HG02678 (cell line): Measurements from ENCODE around the gene SMOC1.

Experiments used
- ATAC-seq: cut with Tn5 transposase; IDR thresholded peaks from one replicate; pipeline ENCODE4 v1.9.1; 2021; ENCODE audit warnings: mild to moderate bottlenecking, moderate library complexity; ENCODE audit not compliant: unreplicated experiment

SMOC1 gene

DNA sequence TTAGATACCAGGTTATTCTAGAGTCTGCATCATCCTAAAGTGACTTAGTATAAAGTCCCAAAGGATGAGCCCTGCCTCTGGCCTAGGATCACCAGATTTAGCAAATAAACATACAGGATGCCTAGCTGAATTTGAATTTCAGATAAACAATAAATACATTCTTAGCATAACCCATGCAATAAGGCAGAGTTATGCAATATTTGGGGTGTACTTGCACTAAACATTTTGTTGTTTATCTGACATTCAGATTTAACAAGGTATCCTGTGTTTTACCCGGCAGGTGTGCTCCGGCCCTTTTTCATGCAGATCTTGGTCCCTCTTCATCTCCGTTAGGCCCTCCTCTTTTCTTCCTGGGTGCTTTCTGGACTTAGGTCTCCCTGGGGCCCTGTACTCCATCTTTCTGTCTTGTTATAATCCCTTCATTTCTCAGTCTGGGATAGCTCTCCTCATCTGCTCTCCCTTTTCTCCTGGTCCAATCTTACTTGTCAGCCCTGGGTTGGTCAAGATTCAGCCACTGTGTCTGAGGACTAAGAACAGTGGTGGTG, 18.1 kb upstream of the SMOC1 start:
- no peak for ATAC-seq

DNA sequence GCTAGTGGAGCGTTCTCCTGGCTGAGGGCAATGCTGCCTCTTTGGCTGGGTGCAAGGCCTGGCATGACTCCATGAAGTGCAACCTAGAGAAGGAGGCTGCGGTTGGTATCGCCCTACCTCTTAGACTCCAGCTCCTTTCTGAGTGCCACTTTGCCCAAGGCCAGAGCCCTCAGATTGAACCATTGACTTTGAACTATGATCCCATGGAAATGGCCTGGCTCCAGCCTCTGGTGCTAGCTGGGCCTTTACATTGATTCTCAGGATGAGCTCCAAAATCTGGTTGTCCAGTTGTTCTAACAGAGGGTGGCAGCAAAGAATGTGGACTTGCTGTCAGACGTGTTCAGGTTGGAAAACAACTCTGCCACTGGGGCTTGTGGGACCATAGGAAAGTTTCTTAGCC, 16.1 kb upstream of the SMOC1 start:
- no peak for ATAC-seq

DNA sequence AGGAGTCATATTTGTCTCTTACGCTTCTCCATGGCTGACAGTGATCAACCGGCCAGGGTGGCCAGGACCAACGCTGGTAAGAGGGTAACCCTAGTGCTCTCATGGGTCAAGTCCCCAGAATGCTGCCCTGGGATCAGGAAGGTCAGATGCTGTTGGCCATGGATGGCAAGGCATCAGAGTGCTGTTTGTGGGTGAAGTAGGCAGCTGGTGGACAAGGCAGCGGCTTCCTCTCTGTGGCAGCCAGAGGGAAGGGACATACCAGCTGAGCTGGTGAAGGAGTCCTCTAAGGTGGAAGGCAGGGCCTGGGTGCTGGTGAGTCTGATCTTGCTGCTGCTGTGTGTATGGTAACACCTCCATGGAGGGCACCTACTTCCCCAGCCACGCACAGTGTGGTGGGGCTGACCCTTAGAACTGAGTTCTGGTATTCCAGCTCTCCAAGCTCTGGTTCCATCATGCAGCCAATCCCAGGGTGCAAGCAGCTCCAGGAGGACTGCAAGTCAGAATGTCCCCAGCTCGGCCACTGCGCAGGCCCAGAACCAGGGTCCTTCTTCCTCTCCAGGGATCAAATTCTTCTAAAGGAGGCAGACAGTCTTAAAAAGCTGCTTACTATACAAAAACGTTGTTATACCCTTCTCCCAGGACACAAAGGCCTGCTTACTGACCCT, 13.4 kb upstream of the SMOC1 start:
- ATAC-seq, result no peak

DNA sequence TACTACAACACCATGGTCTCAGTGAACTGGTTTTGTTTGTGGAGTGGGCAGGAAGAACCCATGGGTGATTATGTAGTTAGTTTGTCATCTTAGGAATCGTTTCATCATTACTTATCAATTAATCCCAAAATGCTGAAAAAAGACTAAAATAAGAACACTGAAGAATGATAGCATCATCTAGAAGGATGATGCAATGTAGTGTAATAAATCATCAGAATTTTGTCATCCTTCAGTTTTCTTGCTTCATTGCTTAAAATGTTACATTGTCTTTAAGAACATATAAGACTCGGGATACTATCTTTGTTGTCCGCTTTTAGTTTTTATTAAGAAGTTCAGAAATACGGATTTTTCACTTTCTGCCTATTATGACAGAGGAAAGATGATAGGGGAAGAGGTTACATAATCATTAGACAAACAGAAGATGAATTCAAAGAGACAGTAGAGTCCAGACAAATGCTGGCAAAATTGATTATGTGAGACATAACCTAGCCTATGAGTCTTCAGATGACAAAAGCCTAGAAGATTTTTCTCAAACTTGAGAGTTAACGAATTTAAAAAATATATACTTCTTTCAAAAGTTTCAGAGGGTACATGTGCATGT, 10.8 kb upstream of the SMOC1 start:
- ATAC-seq, result no peak

DNA sequence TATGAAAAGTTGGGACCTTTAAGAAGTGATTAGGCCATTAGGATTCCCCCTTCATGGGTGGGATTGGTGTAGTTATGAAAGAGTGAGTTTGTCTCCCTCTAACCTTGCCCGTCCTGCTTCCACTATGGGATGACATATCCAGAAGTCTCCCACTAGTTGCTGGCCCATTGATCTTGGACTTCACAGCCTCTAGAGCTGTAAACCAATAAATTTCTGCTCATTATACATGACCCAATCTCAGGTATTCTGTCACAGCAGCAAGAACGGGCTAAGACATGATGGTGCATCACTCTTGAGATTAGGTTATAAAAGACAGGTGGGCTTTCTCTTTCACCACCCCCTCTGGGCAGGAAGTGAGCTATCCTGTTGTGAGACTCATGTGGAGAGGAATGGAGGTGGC, 8.6 kb upstream of the SMOC1 start:
- no peak for ATAC-seq

DNA sequence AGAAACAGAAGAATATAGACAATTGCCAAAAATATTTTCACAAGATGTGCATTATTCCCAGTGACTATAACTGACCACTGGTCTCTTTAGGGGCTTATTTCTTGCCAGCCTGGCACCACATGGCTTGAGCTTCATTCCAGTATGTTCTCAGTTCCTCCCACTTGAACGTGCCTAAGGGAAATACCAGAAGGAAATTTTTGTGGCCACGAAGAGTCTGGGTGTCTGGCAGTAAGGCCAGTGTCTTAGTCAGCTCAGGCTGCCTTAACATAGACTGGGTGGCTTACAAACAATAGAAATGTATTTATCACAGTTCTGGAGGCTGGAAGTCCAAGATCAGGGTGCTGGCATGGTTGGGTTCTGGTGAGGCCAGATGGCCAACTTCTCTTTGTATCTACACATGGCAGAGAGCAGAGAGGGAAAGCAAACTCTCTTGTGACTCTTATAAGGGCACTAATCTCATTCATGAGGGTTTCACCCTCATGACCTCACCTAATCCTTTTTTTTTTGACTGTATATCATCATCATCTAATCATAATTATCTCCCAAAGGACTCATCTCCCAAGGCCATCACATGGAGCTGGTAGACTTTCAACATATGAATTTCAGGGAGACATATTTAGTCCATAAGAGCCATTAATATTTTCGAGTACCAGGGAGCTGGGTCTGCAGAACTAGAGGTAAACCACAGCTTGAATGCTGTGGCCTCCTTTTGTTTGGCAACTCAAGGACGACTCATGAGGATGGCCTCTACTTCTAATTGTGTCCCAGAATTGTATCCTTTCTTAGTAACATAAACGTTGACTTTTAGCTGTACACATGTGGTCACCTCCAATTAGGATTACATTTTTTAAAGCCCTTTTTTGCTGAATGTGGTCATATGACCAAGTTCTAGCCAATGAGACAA, 5.1 kb upstream of the SMOC1 start:
- ATAC-seq, result no peak

DNA sequence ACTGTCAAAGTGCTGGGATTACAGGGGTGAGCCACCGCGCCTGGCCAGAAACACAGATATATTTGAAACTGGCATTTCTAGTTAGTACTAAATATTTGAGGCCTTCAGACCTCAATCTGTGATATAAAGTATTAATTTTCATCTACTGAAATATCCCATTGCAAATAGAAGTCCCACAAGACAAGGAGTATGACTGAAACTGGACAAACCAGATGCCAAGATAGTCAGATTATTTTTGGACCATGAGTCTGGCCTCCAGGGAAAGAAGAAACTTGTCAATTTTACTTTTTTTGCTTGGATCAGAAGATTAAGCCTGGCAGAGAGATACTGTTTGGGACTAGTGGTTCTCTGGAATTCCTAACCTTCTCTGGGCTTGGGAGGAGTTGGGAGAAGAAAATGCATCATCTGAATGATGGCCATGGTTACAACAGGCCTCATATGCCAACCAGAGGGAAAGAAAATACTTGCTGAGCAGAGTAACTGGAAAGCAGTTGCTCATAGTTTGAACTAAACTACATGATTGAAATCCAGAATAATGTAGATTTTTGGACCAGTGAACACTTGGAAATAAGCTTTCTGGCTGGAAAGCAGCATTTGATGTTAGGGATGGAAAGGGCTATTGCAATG, 2.9 kb upstream of the SMOC1 start:
- no peak for ATAC-seq

DNA sequence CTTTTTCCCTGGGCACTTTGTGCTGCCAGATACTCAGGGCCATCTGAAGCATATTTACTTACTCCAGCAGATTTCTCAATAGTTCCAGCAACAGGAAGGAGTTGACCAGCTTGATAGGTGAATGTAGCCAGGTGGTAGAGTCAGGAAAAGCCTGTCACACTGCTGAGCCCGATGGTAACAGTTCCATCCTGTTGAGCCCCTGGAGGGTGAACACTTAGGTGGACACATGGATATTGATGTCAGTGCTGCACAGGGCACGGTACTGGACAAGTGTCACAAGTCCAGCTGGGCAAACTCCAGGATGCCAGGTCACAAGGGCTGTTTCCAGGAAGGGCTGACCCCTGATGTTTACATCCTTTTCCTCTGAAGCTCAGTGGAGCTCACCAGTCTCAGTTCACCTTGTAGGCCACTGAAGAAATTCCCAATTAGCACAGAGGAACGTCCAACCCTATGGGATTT, 2.3 kb upstream of the SMOC1 start:
- ATAC-seq, result no peak

DNA sequence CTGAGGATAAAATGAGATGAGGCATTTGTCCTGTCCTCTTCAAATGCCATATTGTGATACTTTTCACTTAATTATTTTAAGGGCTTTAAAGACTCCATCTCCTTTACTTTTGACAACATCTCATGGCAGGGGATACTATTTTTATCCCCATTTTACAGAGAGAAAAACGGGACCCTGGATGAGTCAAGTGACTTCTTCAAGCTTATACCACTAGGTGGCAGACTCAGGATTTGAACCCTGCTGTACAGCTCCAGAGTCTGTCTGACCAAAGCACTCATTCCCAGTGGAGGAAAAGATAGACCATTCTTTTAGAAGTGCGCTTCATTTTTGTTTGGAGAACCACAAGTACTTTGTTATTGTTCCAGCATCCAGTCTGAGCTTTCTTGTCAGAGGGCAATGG, 1.7 kb upstream of the SMOC1 start:
- no peak for ATAC-seq

DNA sequence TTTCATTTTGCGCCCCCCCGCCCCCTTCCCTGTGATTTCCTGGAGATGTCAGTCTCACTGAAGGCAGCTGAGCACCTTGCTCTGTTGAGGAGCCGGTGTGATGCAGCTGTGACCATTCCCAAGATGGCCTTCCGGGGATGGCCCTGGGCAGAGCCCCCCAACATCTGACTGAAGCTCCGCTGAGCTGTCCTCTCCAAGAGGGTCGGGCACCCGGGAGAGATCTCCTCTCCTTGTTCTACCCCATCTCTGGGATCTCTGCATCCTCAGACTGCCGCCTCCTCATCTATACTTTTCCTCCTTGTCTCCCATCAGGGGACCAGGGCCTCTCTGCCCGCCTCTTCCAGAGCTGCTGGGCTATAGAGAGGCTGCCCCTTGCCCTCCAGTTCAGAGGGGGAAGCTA, 965 bp upstream of the SMOC1 start:
- ATAC-seq, result no peak

DNA sequence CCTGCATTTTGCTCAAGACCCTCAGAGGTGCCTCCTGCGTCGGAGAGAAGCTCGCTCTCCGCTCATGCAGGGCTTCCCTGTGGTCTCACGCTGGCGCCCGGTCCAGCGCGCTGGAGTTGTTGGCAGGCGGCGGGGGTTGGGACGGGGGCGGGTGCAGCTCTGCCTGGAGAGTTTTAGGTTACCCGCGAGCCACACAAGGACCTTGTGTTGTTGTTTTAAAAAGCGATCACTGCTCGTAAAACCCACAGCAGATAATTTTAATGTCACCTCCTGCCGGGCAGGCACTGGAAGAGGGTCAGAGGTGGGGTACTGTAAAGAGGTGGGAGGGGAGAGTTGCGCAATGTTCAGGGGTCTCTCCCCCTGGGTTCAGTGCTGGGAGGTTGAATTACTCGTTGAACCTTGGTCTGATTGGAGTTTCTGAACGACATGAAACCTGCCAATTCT, 850 bp downstream of the SMOC1 start:
- no peak for ATAC-seq

DNA sequence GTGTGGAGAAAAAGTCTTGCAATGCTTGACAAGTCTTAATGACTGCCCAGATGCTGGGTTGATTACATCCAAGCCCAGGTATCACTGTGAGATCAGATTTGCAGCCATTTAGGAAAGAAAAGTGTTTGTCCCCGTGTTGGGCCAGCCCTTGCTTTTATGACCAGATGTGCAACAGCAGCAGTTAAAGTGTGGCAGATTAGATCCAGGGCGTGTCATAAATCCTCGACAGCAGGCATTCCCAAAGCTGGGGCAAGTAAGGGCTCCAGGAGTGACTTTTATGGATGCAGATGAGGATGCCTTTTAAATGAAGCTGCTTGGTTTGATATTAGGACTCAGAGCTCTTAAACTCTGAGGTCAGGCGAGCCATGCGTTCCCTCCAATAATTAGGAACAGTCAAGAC, 1.7 kb downstream of the SMOC1 start:
- no peak for ATAC-seq

DNA sequence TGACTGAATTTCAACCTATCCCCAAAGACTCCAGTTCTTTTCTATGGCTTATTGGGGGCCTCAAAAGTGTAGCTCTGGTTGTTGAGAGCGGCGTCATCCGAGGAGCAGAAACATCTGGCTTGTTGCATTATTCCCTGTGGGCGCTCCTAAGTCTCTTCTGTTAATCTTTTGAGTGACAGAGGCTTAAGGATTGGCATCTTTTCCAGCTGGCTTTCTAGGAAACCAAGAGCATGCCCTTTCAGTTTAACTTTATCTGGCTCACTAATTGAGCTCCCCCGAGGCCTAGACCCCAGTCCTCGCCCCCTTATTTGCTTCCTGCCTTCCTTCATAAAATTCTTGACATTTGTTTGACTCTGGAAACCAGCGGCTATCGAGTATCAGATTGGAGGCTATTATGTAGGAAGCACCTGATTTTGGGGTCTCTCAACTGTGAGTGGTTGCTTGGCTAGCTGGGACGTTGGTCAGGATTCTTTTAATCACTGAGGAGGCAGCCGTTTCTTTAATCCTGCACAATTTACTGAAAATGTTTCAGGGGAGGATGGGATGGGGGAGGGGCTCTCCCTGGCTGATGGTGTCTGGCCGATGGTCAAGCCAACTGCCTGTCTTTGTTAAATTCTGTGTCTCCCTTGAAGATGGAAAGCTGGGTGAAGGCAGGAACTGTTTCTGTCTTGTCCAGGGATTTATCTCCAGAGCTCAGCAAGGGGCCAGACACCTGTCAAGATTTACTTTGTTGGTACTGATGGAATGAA, 3.1 kb downstream of the SMOC1 start:
- ATAC-seq, result no peak

DNA sequence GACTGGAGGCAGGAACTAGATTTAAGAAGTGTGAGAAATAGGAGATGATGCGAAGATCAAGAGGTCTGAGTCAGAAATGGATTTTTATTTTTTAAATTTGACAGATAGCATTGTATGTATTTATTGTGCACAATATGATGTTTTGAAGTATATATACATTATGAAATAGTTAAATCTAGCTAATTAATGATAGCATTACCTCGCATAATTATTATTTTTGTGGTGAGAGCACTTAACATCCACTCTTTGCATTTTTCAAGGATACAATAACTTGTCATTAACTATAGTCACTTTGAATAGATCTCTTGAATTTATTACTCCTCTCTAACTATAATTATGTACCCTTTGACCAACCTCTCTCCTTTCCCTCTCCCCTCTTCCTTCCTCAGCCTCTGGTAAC, 3.7 kb downstream of the SMOC1 start:
- no peak for ATAC-seq

DNA sequence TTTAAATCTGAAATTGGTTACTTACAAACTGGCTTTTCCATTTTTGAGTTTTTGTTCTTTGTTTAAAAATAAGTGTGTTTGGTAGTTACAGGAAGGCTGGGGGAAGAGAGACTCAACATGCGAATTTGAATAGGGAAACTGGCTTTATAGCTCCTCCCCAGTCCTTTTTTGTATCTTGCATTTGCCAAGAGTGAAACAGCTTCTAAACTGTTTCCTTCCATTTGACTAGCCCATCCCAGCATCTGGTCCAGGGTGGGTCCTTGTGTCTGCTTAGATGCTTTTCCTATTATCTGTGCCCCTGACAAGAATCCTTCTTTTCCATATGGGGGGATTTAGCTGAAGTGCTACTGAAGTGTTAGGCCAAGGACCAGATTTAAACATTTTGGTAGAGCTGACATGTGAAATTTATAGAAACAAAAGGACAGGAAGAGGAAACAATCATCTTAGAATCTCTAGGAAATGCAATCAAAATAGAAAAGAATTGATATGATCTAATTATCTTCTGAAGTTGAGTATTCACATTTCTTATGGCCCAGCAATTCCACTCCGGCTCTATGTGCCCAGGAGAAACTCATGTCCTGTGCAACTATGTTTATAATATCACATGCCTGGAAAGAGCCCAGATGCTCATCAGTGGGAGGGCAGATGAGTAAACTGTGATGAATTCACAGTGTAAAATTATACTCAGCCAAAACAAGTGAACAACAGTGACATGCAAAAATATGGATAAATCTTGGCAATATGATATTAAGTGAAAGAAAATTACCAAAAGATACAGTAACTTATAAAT, 7.4 kb downstream of the SMOC1 start:
- no peak for ATAC-seq

DNA sequence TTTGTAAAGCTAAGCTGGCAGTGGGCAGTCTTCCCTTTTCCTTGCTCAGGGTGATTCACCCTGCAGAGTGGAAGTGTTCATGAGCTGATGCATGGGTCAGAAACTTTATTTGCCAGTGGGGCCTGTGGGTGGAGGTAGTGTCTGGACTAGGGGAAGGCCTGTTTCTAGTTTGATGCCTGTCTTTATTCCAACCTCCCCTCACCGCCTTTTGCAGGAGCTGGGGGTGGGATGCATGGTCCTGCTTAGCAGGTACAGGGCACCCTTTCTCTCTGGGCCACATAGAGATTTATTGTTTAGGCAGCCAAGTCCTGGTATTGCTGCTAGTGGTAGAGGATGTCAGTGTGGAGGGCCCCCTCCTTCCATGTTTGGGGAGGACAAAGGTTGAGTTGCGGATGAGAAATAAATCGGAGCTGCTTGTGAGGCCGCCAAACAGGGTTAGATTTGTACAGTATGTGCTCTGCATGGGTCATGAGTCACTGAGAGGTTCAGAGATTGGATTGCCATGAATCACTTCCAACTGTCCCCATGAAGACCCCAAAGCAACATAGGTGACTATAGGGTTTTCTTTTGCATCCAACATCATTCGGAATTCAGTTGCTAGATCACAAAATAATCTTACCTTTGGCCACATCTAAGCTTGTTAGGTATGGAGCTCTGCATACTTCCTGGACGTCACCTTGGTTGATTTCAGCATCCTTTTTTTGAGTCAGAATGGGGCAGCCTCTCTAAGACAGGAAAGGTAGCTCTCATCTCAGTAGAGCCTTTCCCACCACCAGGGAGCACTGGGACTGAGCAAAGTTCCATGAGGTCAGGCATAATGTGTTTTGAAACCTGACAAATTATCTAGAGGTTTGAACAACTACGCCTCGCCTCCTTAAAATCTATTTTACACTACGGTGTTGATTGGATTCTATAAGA, 8.8 kb downstream of the SMOC1 start:
- ATAC-seq, result no peak

DNA sequence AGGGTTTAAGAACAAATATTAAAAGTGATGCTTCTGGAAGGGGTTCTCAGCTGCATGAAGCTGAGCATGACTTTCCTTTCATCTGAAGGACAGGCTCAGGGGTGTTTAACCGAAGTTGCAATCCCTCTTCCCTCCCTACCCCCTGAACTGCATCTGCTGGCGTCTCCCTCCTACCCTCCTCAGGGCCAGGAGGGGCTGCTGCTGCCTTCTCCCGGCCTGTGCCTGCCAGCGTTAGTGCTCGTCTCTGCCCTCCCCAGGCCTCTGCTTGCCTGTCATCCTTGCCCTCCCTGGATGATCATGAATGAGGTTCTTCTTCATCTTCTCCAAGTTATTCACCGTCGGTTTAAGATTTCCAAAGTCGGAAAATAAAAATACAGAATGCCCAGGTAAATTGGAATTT, 12.2 kb downstream of the SMOC1 start:
- ATAC-seq, result no peak

DNA sequence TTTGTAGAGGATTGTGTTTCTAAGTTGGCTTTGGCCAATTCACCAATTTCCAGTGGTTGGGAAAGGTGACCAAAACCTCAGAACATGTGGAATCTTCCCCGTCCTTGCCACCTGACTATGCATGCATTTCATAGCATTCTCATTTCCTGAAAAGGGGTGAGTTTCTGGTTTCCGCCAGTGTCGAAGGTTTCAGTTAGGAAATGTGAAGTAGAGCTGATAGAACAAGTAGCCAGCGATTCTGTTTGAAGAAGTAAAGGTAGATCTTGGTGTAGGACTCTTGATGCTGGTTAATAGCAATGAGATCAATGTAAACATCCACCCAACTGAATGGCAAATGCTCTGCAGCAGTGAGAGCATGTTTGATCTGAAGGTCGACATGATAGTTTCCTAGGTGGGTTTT, 15.9 kb downstream of the SMOC1 start:
- ATAC-seq, result no peak

DNA sequence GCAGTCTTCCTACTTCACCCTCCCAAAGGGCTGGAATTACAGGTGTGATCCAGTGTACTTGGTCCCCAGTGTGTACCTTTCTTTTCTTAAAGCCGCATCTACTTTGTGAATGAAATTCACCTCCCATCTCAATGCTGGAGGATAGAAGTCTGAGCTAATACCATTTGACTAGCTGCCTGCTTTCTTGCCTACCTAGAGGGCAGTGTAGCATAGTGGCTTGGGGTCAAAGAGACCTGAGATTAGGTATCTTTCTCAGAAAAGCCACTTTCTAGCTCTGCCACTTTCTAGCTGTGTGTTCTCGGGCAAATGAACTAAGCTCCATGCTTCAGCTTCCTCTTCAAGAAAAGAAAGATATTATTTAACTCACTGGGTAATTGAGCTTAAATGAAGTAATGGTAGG, 16.9 kb downstream of the SMOC1 start:
- no peak for ATAC-seq
